ENCODE data around the gene SLC8B1. TPM values are rescaled to one million over a fixed set of nuclear protein-coding genes. Genes with fewer than 3 reads are reported as not detected.

SLC8B1 gene
- total RNA-seq, 4 donors from 2014 or later, result 20.9 to 44.2 (median 29.8) TPM

- no peak for ATAC-seq
- H3K27ac ChIP-seq, result no peak overlapping the region
- TF ChIP-seq EP300 (IDR thresholded peaks at IDR 0.05) (no peak), POLR2AphosphoS5 (IDR thresholded peaks at IDR 0.05) (no peak), POLR2A (IDR thresholded peaks at IDR 0.05) (no peak)
- TF ChIP-seq, protein P1, sequence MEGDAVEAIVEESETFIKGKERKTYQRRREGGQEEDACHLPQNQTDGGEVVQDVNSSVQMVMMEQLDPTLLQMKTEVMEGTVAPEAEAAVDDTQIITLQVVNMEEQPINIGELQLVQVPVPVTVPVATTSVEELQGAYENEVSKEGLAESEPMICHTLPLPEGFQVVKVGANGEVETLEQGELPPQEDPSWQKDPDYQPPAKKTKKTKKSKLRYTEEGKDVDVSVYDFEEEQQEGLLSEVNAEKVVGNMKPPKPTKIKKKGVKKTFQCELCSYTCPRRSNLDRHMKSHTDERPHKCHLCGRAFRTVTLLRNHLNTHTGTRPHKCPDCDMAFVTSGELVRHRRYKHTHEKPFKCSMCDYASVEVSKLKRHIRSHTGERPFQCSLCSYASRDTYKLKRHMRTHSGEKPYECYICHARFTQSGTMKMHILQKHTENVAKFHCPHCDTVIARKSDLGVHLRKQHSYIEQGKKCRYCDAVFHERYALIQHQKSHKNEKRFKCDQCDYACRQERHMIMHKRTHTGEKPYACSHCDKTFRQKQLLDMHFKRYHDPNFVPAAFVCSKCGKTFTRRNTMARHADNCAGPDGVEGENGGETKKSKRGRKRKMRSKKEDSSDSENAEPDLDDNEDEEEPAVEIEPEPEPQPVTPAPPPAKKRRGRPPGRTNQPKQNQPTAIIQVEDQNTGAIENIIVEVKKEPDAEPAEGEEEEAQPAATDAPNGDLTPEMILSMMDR (IDR thresholded peaks at IDR 0.05), result no peak
- H3K9me3 ChIP-seq, result no peaks in the 10 kb centered on the region
- WGBS, 2 donors (ENCODE audit: low coverage in 1 of 2), result 72 to 75% methylated on average over 5 to 6 of the region's 6 CpGs
- no peaks in the 10 kb centered on the region for H3K4me1 ChIP-seq
- H3K4me3 ChIP-seq, result no peak overlapping the region
- no peaks in the 10 kb centered on the region for H3K27me3 ChIP-seq
- H3K36me3 ChIP-seq, result peaks cover 0 to 100% of the 10 kb centered on the region in 2 donors
These were observed 42.8 kb downstream of the SLC8B1 start for GRCh38 chr12:113292091-113292490.

- no peak for ATAC-seq
- no peaks in the 10 kb centered on the region for H3K4me1 ChIP-seq
- TF ChIP-seq POLR2A (IDR thresholded peaks at IDR 0.05) (no peak), POLR2AphosphoS5 (IDR thresholded peaks at IDR 0.05) (no peak), EP300 (IDR thresholded peaks at IDR 0.05) (no peak)
- TF ChIP-seq, protein P1 (IDR thresholded peaks at IDR 0.05), result no peak
- no peaks in the 10 kb centered on the region for H3K9me3 ChIP-seq
- 60 to 87% methylated on average over 2 to 17 of the region's 17 CpGs for WGBS, 2 donors (ENCODE audit: low coverage in 1 of 2)
- no peaks in the 10 kb centered on the region for H3K27me3 ChIP-seq
- no peak overlapping the region for H3K4me3 ChIP-seq
- H3K27ac ChIP-seq, result no peak overlapping the region
- H3K36me3 ChIP-seq, result peaks cover 0 to 100% of the 10 kb centered on the region in 2 donors
These were observed 43.3 kb downstream of the SLC8B1 start for GRCh38 chr12:113291586-113291985.

GRCh38 chr12:113290506-113290905 lies 44.4 kb downstream of the SLC8B1 start:
- no peaks in the 10 kb centered on the region for H3K4me1 ChIP-seq
- no peak for ATAC-seq
- WGBS, 2 donors (ENCODE audit: low coverage in 1 of 2), result 100% methylated on average over 1 of the region's 5 CpGs; no CpG with 5 or more reads in 1 of the 2 donors
- H3K4me3 ChIP-seq, result no peak overlapping the region
- H3K9me3 ChIP-seq, result no peaks in the 10 kb centered on the region
- no peaks in the 10 kb centered on the region for H3K27me3 ChIP-seq
- TF ChIP-seq, protein P1 (IDR thresholded peaks at IDR 0.05), result no peak
- no peak for TF ChIP-seq EP300 (IDR thresholded peaks at IDR 0.05)
- H3K36me3 ChIP-seq, result peaks cover 0 to 100% of the 10 kb centered on the region in 2 donors
- no peak overlapping the region for H3K27ac ChIP-seq

- TF ChIP-seq POLR2A (IDR thresholded peaks at IDR 0.05) (no peak), EP300 (IDR thresholded peaks at IDR 0.05) (no peak), POLR2AphosphoS5 (IDR thresholded peaks at IDR 0.05) (no peak)
- TF ChIP-seq, protein P1 (IDR thresholded peaks at IDR 0.05), result no peak
- WGBS, 2 donors (ENCODE audit: low coverage in 1 of 2), result 56% methylated on average over 2 of the region's 2 CpGs; no CpG with 5 or more reads in 1 of the 2 donors
- no peak overlapping the region for H3K27ac ChIP-seq
- H3K9me3 ChIP-seq, result no peaks in the 10 kb centered on the region
- H3K36me3 ChIP-seq, result peaks cover 0 to 100% of the 10 kb centered on the region in 2 donors
- no peaks in the 10 kb centered on the region for H3K4me1 ChIP-seq
- no peak overlapping the region for H3K4me3 ChIP-seq
- H3K27me3 ChIP-seq, result no peaks in the 10 kb centered on the region
- no peak for ATAC-seq
These were observed 45.5 kb downstream of the SLC8B1 start for GRCh38 chr12:113289361-113289760.

GRCh38 chr12:113287899-113288282 lies 47.0 kb downstream of the SLC8B1 start:
- peaks cover 0 to 100% of the 10 kb centered on the region in 2 donors for H3K36me3 ChIP-seq

More at GRCh38 chr12:113287899-113288282, 47.0 kb downstream of the SLC8B1 start:
- Histone ChIP-seq H3K9me3 (no peaks in the 10 kb centered on the region), H3K27ac (no peak overlapping the region), H3K27me3 (no peaks in the 10 kb centered on the region), H3K4me3 (no peak overlapping the region), H3K4me1 (no peaks in the 10 kb centered on the region)
- ATAC-seq, result no peak
- WGBS, 2 donors (ENCODE audit: low coverage in 1 of 2), result no CpG with 5 or more reads among the region's 19 CpGs
- TF ChIP-seq, protein P1 (IDR thresholded peaks at IDR 0.05), result no peak
- TF ChIP-seq POLR2AphosphoS5 (IDR thresholded peaks at IDR 0.05) (no peak), EP300 (IDR thresholded peaks at IDR 0.05) (no peak), POLR2A (IDR thresholded peaks at IDR 0.05) (no peak)
